Retina (tissue), 1 donor: ENCODE results near the gene GCLC.
"Not testable (repeated sequence)": the region's sequence is repeated elsewhere in the genome, so short reads cannot be mapped to it uniquely, and the experiment has no call there.

Source experiments
- DNase-seq: peaks from one replicate; pipeline ENCODE4 v3.0.0-alpha.2; 2016

Gene GCLC

GRCh38 chr6:53556986-53557715 lies 12.2 kb upstream of the GCLC start:
- no peak for DNase-seq

- DNase-seq, result not testable (repeated sequence)
Observed at GRCh38 chr6:53553600-53553999, 8.7 kb upstream of the GCLC start.

GRCh38 chr6:53551681-53552080 lies 6.8 kb upstream of the GCLC start:
- not testable (repeated sequence) for DNase-seq

GRCh38 chr6:53547811-53548496 lies 3.1 kb upstream of the GCLC start:
- peak; percentile 96 for DNase-seq

- DNase-seq, result no peak
Observed at GRCh38 chr6:53547166-53547810, 2.4 kb upstream of the GCLC start.

- DNase-seq, result no peak
Observed at GRCh38 chr6:53546281-53546680, 1.4 kb upstream of the GCLC start.

GRCh38 chr6:53544217-53544469 lies 758 bp downstream of the GCLC start:
- no peak for DNase-seq

- DNase-seq, result no peak
Observed at GRCh38 chr6:53543359-53544216, 1.3 kb downstream of the GCLC start.

- DNase-seq, result no peak
Observed at GRCh38 chr6:53541900-53542299, 3.0 kb downstream of the GCLC start.

- DNase-seq, result no peak
Observed at GRCh38 chr6:53540129-53540692, 4.7 kb downstream of the GCLC start.

- DNase-seq, result no peak
Observed at GRCh38 chr6:53539561-53539960, 5.3 kb downstream of the GCLC start.

- no peak for DNase-seq
Observed at GRCh38 chr6:53536561-53536960, 8.3 kb downstream of the GCLC start.

GRCh38 chr6:53532942-53533341 lies 12.0 kb downstream of the GCLC start:
- no peak for DNase-seq

GRCh38 chr6:53532061-53532797 lies 12.7 kb downstream of the GCLC start:
- DNase-seq, result no peak

- peak; percentile 15 for DNase-seq
Observed at GRCh38 chr6:53530780-53531386, 14.0 kb downstream of the GCLC start.

- peak; percentile 30 for DNase-seq
Observed at GRCh38 chr6:53530346-53530745, 14.6 kb downstream of the GCLC start.

- DNase-seq, result no peak
Observed at GRCh38 chr6:53529324-53530036, 15.4 kb downstream of the GCLC start.

GRCh38 chr6:53528107-53528506 lies 16.8 kb downstream of the GCLC start:
- no peak for DNase-seq

- no peak for DNase-seq
Observed at GRCh38 chr6:53527249-53527765, 17.6 kb downstream of the GCLC start.

- no peak for DNase-seq
Observed at GRCh38 chr6:53526000-53526399, 18.9 kb downstream of the GCLC start.

- DNase-seq, result no peak
Observed at GRCh38 chr6:53524455-53524815, 20.5 kb downstream of the GCLC start.
